HG02798 (cell line): ENCODE results near the gene ERN1.
"Not testable (repeated sequence)": the region's sequence is repeated elsewhere in the genome, so short reads cannot be mapped to it uniquely, and the experiment has no call there.

Experiments used
- ATAC-seq: cut with Tn5 transposase; IDR thresholded peaks from one replicate; pipeline ENCODE4 v1.9.1; 2021; ENCODE audit warnings: mild to moderate bottlenecking; ENCODE audit not compliant: unreplicated experiment, poor library complexity

The ERN1 gene

GRCh38 chr17:64129765-64130558, at the start of gene ERN1:
Gene ERN1 (minus strand): TSS chr17:64130144. CDS start chr17:64130029, 115 bp downstream.
- peak; percentile 87 for ATAC-seq

GRCh38 chr17:64179024-64179423, 49.1 kb upstream of the ERN1 start:
- ATAC-seq, result not testable (repeated sequence)

GRCh38 chr17:64178011-64178825, 48.3 kb upstream of the ERN1 start:
- ATAC-seq, result no peak

GRCh38 chr17:64177311-64178010, 47.5 kb upstream of the ERN1 start:
- no peak for ATAC-seq

- no peak for ATAC-seq
Measured at GRCh38 chr17:64176556-64176955, 46.6 kb upstream of the ERN1 start.

- ATAC-seq, result no peak
Measured at GRCh38 chr17:64174686-64175456, 44.9 kb upstream of the ERN1 start.

- no peak for ATAC-seq
Measured at GRCh38 chr17:64173646-64174045, 43.7 kb upstream of the ERN1 start.

GRCh38 chr17:64172510-64172909, 42.6 kb upstream of the ERN1 start:
- ATAC-seq, result no peak

GRCh38 chr17:64171041-64171440, 41.1 kb upstream of the ERN1 start:
- ATAC-seq, result no peak

- ATAC-seq, result no peak
Measured at GRCh38 chr17:64170286-64170685, 40.3 kb upstream of the ERN1 start.

- ATAC-seq, result not testable (repeated sequence)
Measured at GRCh38 chr17:64167666-64168065, 37.7 kb upstream of the ERN1 start.

- no peak for ATAC-seq
Measured at GRCh38 chr17:64166876-64167275, 36.9 kb upstream of the ERN1 start.

GRCh38 chr17:64165347-64165746, 35.4 kb upstream of the ERN1 start:
- ATAC-seq, result no peak

- ATAC-seq, result no peak
Measured at GRCh38 chr17:64164596-64165285, 34.8 kb upstream of the ERN1 start.

- no peak for ATAC-seq
Measured at GRCh38 chr17:64163468-64163867, 33.5 kb upstream of the ERN1 start.

GRCh38 chr17:64162554-64162953, 32.6 kb upstream of the ERN1 start:
- ATAC-seq, result no peak

GRCh38 chr17:64161380-64162176, 31.6 kb upstream of the ERN1 start:
- ATAC-seq, result no peak

- no peak for ATAC-seq
Measured at GRCh38 chr17:64160378-64160777, 30.4 kb upstream of the ERN1 start.
